GM08714 (cell line): ENCODE data around the gene AFAP1.

Source experiments
- H3K4me3 ChIP-seq: fragments of 200-500 bp; sonication (Bioruptor generic); 2 replicates; pipeline ENCODE4 v1.5.1; 2014; ENCODE audit warnings: mild to moderate bottlenecking, low read length, inconsistent platforms
- ZNF274 ChIP-seq: IDR thresholded peaks from 2 replicates; pipeline ENCODE4 v1.6.1; 2012; ENCODE audit warnings: mild to moderate bottlenecking, low read depth, low read length

The AFAP1 gene

GRCh38 chr4:7799306-7799705 is 140.4 kb downstream of the AFAP1 start:
- H3K4me3 ChIP-seq, result no peak overlapping the region
- no peak for TF ChIP-seq ZNF274

GRCh38 chr4:7798178-7798995 is 141.3 kb downstream of the AFAP1 start:
- TF ChIP-seq ZNF274, result no peak
- no peak overlapping the region for H3K4me3 ChIP-seq

- no peak for TF ChIP-seq ZNF274
Observed at GRCh38 chr4:7797330-7797729, 142.3 kb downstream of the AFAP1 start.

GRCh38 chr4:7795983-7796382 is 143.7 kb downstream of the AFAP1 start:
- no peak for TF ChIP-seq ZNF274
- H3K4me3 ChIP-seq, result no peak overlapping the region

More at GRCh38 chr4:7797330-7797729, 142.3 kb downstream of the AFAP1 start:
- no peak overlapping the region for H3K4me3 ChIP-seq

- no peak overlapping the region for H3K4me3 ChIP-seq
- no peak for TF ChIP-seq ZNF274
Observed at GRCh38 chr4:7793186-7793585, 146.5 kb downstream of the AFAP1 start.

GRCh38 chr4:7792616-7793015 is 147.0 kb downstream of the AFAP1 start:
- TF ChIP-seq ZNF274, result no peak

GRCh38 chr4:7790999-7791398 is 148.7 kb downstream of the AFAP1 start:
- no peak for TF ChIP-seq ZNF274
- no peak overlapping the region for H3K4me3 ChIP-seq

More at GRCh38 chr4:7792616-7793015, 147.0 kb downstream of the AFAP1 start:
- no peak overlapping the region for H3K4me3 ChIP-seq

GRCh38 chr4:7790023-7790422 is 149.6 kb downstream of the AFAP1 start:
- no peak overlapping the region for H3K4me3 ChIP-seq
- no peak for TF ChIP-seq ZNF274

- H3K4me3 ChIP-seq, result no peak overlapping the region
- TF ChIP-seq ZNF274, result no peak
Observed at GRCh38 chr4:7788694-7789425, 150.8 kb downstream of the AFAP1 start.

- no peak for TF ChIP-seq ZNF274
- no peak overlapping the region for H3K4me3 ChIP-seq
Observed at GRCh38 chr4:7788193-7788592, 151.5 kb downstream of the AFAP1 start.

- no peak overlapping the region for H3K4me3 ChIP-seq
- no peak for TF ChIP-seq ZNF274
Observed at GRCh38 chr4:7787681-7788141, 151.9 kb downstream of the AFAP1 start.

- TF ChIP-seq ZNF274, result no peak
- no peak overlapping the region for H3K4me3 ChIP-seq
Observed at GRCh38 chr4:7787067-7787466, 152.6 kb downstream of the AFAP1 start.

GRCh38 chr4:7786517-7786916 is 153.1 kb downstream of the AFAP1 start:
- TF ChIP-seq ZNF274, result no peak
- no peak overlapping the region for H3K4me3 ChIP-seq

- H3K4me3 ChIP-seq, result no peak overlapping the region
- no peak for TF ChIP-seq ZNF274
Observed at GRCh38 chr4:7786040-7786439, 153.6 kb downstream of the AFAP1 start.

GRCh38 chr4:7785017-7785416 is 154.6 kb downstream of the AFAP1 start:
- H3K4me3 ChIP-seq, result no peak overlapping the region

More at GRCh38 chr4:7785017-7785416, 154.6 kb downstream of the AFAP1 start:
- no peak for TF ChIP-seq ZNF274
